Skin epidermis (tissue), 12 donors: ENCODE measurements around the gene PTBP3.
"Not testable (repeated sequence)": the region's sequence is repeated elsewhere in the genome, so short reads cannot be mapped to it uniquely, and the experiment has no call there.

Experiments
- H3K27ac ChIP-seq, 21 experiments: fragments of 200-600 bp; sonication (generic) in 11 of 21; one replicate each; pipeline ENCODE4 v1.5.0; 2020; ENCODE audit warnings: mild to moderate bottlenecking in 3 of 21, inconsistent platforms in 2 of 21, moderate library complexity in 2 of 21
- H3K4me3 ChIP-seq, 7 experiments: fragments of 200-600 bp; sonication (generic) in 2 of 7; one replicate each; pipeline ENCODE4 v1.5.0; 2020; ENCODE audit warnings: inconsistent platforms in 2 of 7, mild to moderate bottlenecking in 2 of 7, moderate library complexity in 1 of 7

PTBP3 gene, protein sequence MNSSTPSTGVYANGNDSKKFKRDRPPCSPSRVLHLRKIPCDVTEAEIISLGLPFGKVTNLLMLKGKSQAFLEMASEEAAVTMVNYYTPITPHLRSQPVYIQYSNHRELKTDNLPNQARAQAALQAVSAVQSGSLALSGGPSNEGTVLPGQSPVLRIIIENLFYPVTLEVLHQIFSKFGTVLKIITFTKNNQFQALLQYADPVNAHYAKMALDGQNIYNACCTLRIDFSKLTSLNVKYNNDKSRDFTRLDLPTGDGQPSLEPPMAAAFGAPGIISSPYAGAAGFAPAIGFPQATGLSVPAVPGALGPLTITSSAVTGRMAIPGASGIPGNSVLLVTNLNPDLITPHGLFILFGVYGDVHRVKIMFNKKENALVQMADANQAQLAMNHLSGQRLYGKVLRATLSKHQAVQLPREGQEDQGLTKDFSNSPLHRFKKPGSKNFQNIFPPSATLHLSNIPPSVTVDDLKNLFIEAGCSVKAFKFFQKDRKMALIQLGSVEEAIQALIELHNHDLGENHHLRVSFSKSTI

GRCh38 chr9:112332977-112333638 lies at the start of gene PTBP3:
TSS of gene PTBP3 (minus strand) at chr9:112333619. CDS start at chr9:112297865, 35,754 bp downstream.
- Histone ChIP-seq H3K4me3 (peak within 1 kb of the TSS; percentile 81 to 100 (median 92)), H3K27ac (peak within 1 kb of the TSS; percentile 96 to 100 (median 99))

DNA sequence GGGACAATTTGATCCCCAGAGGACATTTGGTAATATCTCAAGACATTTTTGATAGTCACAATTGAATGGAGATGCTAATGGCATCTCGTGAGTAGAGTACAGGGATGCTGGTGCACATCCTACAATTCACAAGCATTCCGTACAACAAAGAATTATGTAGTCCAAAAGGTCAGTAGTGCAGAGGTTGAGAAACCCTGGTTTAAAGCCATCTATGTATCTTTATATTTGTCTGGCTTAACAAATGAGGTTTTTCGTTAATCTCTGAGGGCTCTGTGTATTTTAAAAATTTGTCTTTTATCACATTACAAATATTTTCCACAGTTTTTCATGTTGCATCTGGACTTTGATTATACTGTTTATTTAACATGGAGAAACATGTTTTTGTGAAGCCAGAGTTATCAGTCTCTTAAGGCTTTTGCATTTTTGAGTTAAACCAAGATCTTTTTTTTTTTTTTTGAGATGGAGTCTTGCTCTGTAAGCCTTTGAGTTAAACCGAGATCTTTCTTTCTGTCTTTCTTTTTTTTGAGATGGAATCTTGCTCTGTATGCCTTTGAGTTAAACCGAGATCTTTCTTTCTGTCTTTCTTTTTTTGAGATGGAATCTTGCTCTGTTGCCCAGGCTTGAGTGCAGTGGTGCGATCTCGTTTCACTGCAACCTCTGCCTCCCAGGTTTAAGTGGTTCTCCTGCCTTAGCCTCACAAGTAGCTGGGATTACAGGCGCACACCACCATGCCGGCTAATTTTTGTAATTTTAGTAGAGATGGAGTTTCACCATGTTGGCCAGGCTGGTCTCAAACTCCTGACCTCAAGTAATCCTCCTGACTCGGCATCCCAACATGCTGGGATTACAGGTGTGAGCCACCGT lies 49.3 kb upstream of the PTBP3 start:
- Histone ChIP-seq H3K27ac (no peak overlapping the region), H3K4me3 (no peak overlapping the region)

- no peak overlapping the region for H3K4me3 ChIP-seq
- H3K27ac ChIP-seq, result no peak overlapping the region
These were observed 48.6 kb upstream of the PTBP3 start for GRCh38 chr9:112382066-112382465.

- H3K4me3 ChIP-seq, result peak overlapping the region; percentile 58 to 91 (median 70)
- H3K27ac ChIP-seq, result peak overlapping the region in 14 of 21 experiments; percentile 87 to 96 (median 94)
These were observed 47.4 kb upstream of the PTBP3 start for GRCh38 chr9:112380825-112381221.

GRCh38 chr9:112380102-112380824 lies 46.8 kb upstream of the PTBP3 start, which contains the start of gene HSDL2:
TSS of gene HSDL2 (plus strand) at chr9:112380108. CDS start at chr9:112380164, 56 bp downstream.
- Histone ChIP-seq H3K4me3 (peak within 1 kb of the TSS; percentile 58 to 91 (median 70)), H3K27ac (peak within 1 kb of the TSS; percentile 76 to 98 (median 94))

DNA sequence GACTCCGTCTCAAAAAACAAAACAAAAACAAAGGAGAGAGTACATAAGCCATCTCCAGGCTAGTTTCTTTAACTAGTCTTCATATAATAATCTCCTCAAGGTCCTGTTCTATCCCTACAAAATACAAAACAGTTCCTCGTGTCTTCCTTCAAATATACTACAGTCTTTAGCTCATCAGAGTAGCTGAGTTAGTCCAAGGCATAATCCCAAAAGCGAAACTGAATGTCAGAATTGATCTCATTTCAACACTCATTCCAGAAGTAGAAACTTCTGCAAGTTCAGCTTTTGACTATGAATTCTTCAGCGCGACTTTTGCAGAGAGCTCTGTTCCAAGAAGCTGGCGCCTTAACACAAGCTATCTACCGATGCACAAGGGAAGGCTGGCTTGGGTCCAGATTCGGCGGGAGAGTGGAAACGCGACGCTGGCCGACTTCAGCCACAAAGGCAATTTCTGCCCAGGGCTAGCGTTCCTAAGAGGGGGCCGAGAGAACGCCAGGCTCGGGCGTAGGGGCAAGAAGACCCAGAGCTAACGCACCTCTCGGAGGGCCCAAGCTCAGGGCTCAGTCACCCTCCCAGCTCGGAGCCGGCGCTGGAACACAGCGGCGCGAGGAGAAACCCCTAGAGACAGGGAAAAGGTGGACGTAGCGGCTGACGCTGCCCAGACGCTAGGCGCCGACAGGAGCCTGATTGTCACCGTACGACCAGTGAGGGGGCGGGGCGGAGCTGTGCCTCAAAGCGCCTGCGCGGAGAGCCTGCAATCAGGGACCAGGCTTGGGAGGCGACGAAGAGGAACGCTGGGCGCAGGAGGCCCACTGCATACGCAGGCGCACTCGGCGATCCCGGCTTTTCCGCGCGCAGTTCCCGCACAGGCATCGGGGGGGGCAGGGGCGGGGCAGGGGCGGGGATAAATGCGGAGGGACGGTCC lies 46.0 kb upstream of the PTBP3 start:
- Histone ChIP-seq H3K4me3 (peak overlapping the region; percentile 58 to 91 (median 70)), H3K27ac (peak overlapping the region; percentile 76 to 98 (median 94))

GRCh38 chr9:112378328-112379176 lies 45.1 kb upstream of the PTBP3 start:
- peak overlapping the region; percentile 58 to 91 (median 70) for H3K4me3 ChIP-seq
- H3K27ac ChIP-seq, result peak overlapping the region in 20 of 21 experiments; percentile 84 to 98 (median 94)

DNA sequence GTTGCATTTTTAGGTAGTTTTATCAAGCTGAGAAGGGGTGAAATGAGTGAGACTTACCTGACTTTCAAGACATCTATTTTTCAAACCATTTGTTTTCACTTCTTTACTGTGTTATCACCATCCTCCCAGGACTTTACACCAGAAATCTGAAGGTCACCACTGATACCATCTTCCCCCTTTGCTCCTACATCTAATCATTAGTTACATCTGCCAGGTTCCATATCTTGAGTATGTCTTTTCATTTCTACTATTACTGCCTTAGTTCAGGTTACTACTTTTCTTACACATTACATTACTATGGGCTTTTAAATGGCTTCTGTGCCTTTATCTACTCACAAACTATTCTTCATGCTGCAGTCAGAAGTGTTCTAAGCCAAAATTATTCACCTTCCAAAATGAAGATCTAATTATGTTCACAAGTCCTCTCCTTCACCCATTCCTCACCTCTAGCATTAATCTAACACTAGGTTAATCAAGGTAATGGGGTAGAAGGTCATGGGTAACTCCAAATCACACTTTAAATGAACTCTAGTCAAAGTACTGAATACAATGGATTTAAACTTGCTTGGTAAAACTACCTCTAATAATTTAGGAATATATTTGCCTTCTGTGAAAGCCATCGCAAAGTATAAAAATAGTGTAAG lies 44.4 kb upstream of the PTBP3 start:
- H3K27ac ChIP-seq, result peak overlapping the region in 1 of 21 experiments; percentile 94
- H3K4me3 ChIP-seq, result peak overlapping the region in 1 of 7 experiments; percentile 70

DNA sequence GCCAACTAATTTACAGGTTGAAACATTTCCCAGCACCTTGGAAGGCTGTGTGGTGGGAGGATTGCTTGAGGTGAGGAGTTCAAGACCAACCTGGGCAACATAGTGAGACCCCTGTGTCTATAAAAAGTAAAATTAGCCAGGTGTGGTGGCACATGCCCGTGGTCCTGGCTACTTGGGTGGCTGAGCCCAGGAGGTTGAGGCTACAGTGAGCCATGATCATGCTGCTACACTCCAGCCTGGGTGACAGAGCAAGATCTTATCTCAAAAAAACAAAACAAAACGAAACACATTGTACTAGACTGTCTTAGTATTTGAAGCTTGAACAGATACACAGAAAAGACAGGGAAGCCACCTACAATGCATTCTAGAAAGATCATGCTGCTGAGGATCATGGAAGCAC lies 43.7 kb upstream of the PTBP3 start:
- H3K4me3 ChIP-seq, result no peak overlapping the region
- H3K27ac ChIP-seq, result no peak overlapping the region

- H3K4me3 ChIP-seq, result no peak overlapping the region
- H3K27ac ChIP-seq, result no peak overlapping the region
These were observed 41.9 kb upstream of the PTBP3 start for GRCh38 chr9:112375361-112375760.

- not testable (repeated sequence) for H3K27ac ChIP-seq, H3K4me3 ChIP-seq
These were observed 40.8 kb upstream of the PTBP3 start for GRCh38 chr9:112374232-112374631.

DNA sequence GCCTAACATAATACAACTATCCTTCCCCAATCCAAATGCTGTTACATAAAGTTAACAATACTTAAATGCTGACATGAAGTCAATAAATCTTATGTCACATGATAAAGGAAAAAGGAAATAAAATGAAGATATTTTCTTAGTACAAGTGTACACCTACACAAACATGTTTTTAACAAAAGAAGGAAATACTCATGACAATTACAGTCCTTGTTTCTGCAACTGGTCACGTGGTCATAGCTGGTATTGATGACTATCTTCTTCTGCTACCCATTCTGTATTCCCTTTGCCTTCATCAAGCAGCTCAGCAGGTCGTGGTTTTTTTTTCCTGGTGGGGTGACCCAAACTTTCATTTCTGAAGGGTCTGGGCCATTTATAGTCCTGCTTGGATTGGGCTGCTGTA lies 40.2 kb upstream of the PTBP3 start:
- H3K4me3 ChIP-seq, H3K27ac ChIP-seq: not testable (repeated sequence)

DNA sequence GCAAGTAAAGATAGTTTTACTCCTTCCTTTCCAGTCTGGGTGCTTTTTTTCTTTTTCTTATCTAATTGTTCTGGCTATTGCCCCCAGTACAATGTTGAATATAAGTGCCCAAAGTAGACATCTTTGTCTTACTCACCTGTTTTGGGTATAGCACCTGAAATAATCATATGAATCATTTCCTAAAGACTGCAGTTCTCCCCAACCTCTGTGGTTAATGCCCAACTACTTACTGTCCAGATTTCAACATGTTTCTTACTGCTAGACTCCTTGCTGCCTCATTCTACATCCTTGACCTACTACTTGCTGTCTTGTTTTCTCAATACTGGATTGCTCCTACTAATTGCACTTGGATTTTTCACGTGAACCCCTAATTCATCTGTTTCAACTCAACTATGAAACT lies 37.6 kb upstream of the PTBP3 start:
- Histone ChIP-seq H3K27ac (no peak overlapping the region), H3K4me3 (no peak overlapping the region)

DNA sequence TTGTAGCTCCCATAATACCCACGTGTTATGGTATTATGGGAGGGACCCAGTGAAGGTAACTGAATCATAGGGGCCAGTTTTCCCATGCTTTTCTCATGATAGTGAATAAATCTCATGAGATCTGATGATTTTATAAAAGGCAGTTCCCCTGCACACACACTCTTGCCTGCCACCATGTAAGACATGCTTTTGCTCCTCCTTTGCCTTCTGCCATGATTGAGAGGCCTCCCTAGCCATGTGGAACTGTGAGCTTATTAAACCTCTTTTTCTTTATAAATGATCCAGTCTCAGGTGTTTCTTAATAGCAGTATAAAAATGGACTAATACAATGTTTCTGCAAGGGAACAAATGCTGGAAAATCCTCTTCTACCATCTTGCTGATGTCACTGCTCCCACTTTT lies 36.4 kb upstream of the PTBP3 start:
- Histone ChIP-seq H3K4me3 (no peak overlapping the region), H3K27ac (no peak overlapping the region)

GRCh38 chr9:112367465-112367864 lies 34.0 kb upstream of the PTBP3 start:
- Histone ChIP-seq H3K4me3 (no peak overlapping the region), H3K27ac (no peak overlapping the region)

GRCh38 chr9:112366591-112366990 lies 33.2 kb upstream of the PTBP3 start:
- H3K4me3 ChIP-seq, result no peak overlapping the region
- no peak overlapping the region for H3K27ac ChIP-seq

GRCh38 chr9:112365257-112365656 lies 31.8 kb upstream of the PTBP3 start:
- not testable (repeated sequence) for H3K27ac ChIP-seq, H3K4me3 ChIP-seq
